Panc1 (cell line): ENCODE data around the gene EIF4E3.

Source experiments
- CTCF ChIP-seq: fragments of 450-650 bp; IDR thresholded peaks from 2 replicates; pipeline ENCODE4 v1.5.1; 2017; ENCODE audit warnings: mild to moderate bottlenecking
- POLR2AphosphoS5 ChIP-seq: IDR thresholded peaks from 2 replicates; pipeline ENCODE4 v1.6.1; 2012; ENCODE audit warnings: mild to moderate bottlenecking, low read depth, low read length, moderate library complexity
- SIN3A ChIP-seq: IDR thresholded peaks from 2 replicates; pipeline ENCODE4 v1.6.1; 2012; ENCODE audit warnings: low read depth, mild to moderate bottlenecking, low read length, moderate library complexity, borderline replicate concordance; ENCODE audit not compliant: insufficient read depth

DNA sequence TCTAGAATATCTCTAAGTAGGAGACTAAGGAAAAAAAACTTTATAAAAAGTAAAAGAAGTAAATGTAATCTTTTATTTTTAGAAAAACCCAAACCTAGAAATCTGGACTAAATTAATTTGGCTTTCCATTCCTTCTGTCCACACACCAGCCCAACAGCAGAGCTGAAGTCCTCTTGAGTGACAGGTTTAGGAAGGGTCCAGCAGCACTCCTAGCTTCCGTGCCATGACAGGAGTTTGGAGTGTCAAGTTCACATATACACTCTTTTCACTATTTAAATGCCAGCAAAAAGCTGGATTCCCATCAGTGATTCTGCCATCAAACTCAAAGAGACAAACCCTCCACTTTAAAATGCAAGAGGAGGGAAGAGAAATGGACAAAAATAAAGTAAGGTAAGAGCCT, 46.7 kb upstream of the EIF4E3 start:
- TF ChIP-seq CTCF (no peak), POLR2AphosphoS5 (no peak), SIN3A (no peak)
